Colonic mucosa (tissue), 4 donors: ENCODE results near the gene ETV6. TPM values are rescaled to one million over a fixed set of nuclear protein-coding genes. Genes with fewer than 3 reads are reported as not detected.

ENCODE experiments used
- DNase-seq: peaks from one replicate; pipeline ENCODE4 v3.0.0-alpha.2; 2020
- H3K27ac ChIP-seq: fragments of 200-600 bp; one replicate; pipeline ENCODE4 v1.8.0; 2021
- H3K27me3 ChIP-seq: fragments of 200-600 bp; one replicate; pipeline ENCODE4 v1.8.0; 2021
- H3K36me3 ChIP-seq: fragments of 200-600 bp; one replicate; pipeline ENCODE4 v1.8.0; 2021
- H3K4me1 ChIP-seq: fragments of 200-600 bp; one replicate; pipeline ENCODE4 v1.8.0; 2021; ENCODE audit warnings: mild to moderate bottlenecking
- H3K4me3 ChIP-seq: fragments of 200-600 bp; one replicate; pipeline ENCODE4 v1.8.0; 2021
- H3K9ac ChIP-seq, 2 donors: one replicate each; pipeline ENCODE4 v1.7.0; 2013; ENCODE audit warnings: control low read depth in 2 of 2, low read depth in 2 of 2, low read length in 2 of 2
- H3K9me3 ChIP-seq: fragments of 200-600 bp; one replicate; pipeline ENCODE4 v1.8.0; 2021
- CTCF ChIP-seq: fragments of 200-600 bp; IDR thresholded peaks from one replicate; pipeline ENCODE4 v1.8.0; 2022; ENCODE audit warnings: antibody characterized with exemption, mild to moderate bottlenecking
- intact Hi-C: fragments of 100-400 bp; cut with DNase I; formaldehyde crosslinking; loops from one replicate; pipeline ENCODE4 v1.14.1; 2022
- total RNA-seq, 2 donors: library from RNA; stranded (reverse); fragmentation: NEBNext Ultra II Directional in 1 of 2; extraction: Animal tissue kit (Norgen Biotek cat#: 25700) in 1 of 2; gene quantifications; one replicate each; pipeline ENCODE4 v1.2.1, GENCODE V29; 2021
- donor health status: healthy.
- donor health status: DM: no; HTN: no; CAD: no.
- donor health status: DM: no; HTN: no; CAD: no.

ETV6 gene
- total RNA-seq, 2 donors from 2014 or later, result 49.2 to 73.1 TPM

GRCh38 chr12:11853126-11853525, 203.7 kb downstream of the ETV6 start:
- H3K9ac ChIP-seq, result no peak overlapping the region
- H3K4me3 ChIP-seq, result no peak overlapping the region
- intact Hi-C loops, result no loop called here
- peak overlapping the region; percentile 13 for H3K27ac ChIP-seq
- DNase-seq, result peak; percentile 56
- no peaks in the 10 kb centered on the region for H3K36me3 ChIP-seq
- H3K4me1 ChIP-seq, result peaks cover 6% of the 10 kb centered on the region
- no peak for TF ChIP-seq CTCF
- no peaks in the 10 kb centered on the region for H3K9me3 ChIP-seq
- no peaks in the 10 kb centered on the region for H3K27me3 ChIP-seq

GRCh38 chr12:11854011-11854499, 204.6 kb downstream of the ETV6 start:
- Histone ChIP-seq H3K27ac (no peak overlapping the region), H3K9ac (no peak overlapping the region), H3K4me3 (no peak overlapping the region), H3K27me3 (no peaks in the 10 kb centered on the region), H3K36me3 (no peaks in the 10 kb centered on the region), H3K9me3 (no peaks in the 10 kb centered on the region), H3K4me1 (peaks cover 6% of the 10 kb centered on the region)
- no peak for DNase-seq
- intact Hi-C loops, result no loop called here
- no peak for TF ChIP-seq CTCF

GRCh38 chr12:11855983-11856374, 206.5 kb downstream of the ETV6 start:
- Histone ChIP-seq H3K4me1 (peaks cover 6% of the 10 kb centered on the region), H3K27me3 (no peaks in the 10 kb centered on the region), H3K9me3 (no peaks in the 10 kb centered on the region), H3K36me3 (no peaks in the 10 kb centered on the region), H3K27ac (peak overlapping the region; percentile 43), H3K9ac (peak overlapping the region in 1 of 2 donors; percentile 0), H3K4me3 (no peak overlapping the region)
- DNase-seq, result no peak
- TF ChIP-seq CTCF, result no peak
- intact Hi-C loops, result no loop called here

GRCh38 chr12:11856971-11857370, 207.5 kb downstream of the ETV6 start:
- Histone ChIP-seq H3K4me1 (peaks cover 6% of the 10 kb centered on the region), H3K9ac (no peak overlapping the region), H3K4me3 (no peak overlapping the region), H3K36me3 (no peaks in the 10 kb centered on the region), H3K27me3 (no peaks in the 10 kb centered on the region), H3K9me3 (no peaks in the 10 kb centered on the region), H3K27ac (no peak overlapping the region)
- intact Hi-C loops, result no loop called here
- TF ChIP-seq CTCF, result no peak
- no peak for DNase-seq

GRCh38 chr12:11859705-11860425, 210.4 kb downstream of the ETV6 start:
- Histone ChIP-seq H3K9me3 (no peaks in the 10 kb centered on the region), H3K36me3 (no peaks in the 10 kb centered on the region), H3K4me3 (no peak overlapping the region), H3K9ac (no peak overlapping the region), H3K27ac (no peak overlapping the region), H3K4me1 (peaks cover 3% of the 10 kb centered on the region), H3K27me3 (no peaks in the 10 kb centered on the region)
- no peak for DNase-seq
- intact Hi-C loops, result no loop called here
- TF ChIP-seq CTCF, result no peak
